ENCODE results near the gene SFTPA2.
"Not testable (repeated sequence)": the region's sequence is repeated elsewhere in the genome, so short reads cannot be mapped to it uniquely, and the experiment has no call there.

SFTPA2 gene

DNA sequence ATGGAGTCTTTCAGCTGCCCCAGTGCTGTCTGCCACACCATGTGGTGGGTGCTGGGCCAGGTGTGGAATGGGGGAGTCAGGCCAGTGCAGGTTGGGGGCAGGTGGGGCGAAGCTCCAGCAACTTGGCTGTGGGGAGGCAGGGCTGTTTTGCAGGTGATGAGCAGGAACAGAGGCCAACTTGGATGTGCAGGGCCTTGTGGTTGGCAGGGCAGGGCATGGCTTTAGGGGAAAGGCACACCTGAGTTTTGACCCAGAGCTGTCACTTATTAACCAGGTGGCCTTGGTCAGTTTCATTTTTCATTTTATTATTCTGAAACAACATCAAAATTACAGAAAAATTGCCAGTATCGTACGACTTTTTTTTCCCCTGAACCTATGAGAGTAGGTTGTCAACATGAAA lies 1.1 kb upstream of the SFTPA2 start:
- DNase-seq (ENCODE audit: low read depth in 1 of 2, low spot score in 1 of 2) = no peak

DNA sequence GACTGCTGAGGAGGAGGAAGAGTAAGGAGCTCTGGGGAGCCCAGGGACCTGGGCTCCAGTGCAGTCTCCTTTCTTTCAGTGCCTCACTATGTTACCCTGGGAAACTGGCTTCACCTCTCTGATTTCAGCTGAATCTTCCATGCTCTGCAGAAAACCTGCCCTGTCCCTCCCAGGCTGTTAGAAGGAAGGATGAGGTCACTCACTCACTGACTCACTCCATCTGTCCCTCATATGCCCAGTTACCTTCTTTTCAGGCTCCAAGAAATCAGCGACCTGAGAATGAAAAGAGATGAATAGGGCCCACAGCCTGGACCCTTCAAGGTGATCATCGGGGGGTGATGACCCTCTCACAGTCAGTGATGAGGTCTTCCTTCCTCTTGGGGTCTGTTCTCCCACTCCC lies 481 bp downstream of the SFTPA2 start:
- no peak for DNase-seq (ENCODE audit: low read depth in 1 of 2, low spot score in 1 of 2)

DNA sequence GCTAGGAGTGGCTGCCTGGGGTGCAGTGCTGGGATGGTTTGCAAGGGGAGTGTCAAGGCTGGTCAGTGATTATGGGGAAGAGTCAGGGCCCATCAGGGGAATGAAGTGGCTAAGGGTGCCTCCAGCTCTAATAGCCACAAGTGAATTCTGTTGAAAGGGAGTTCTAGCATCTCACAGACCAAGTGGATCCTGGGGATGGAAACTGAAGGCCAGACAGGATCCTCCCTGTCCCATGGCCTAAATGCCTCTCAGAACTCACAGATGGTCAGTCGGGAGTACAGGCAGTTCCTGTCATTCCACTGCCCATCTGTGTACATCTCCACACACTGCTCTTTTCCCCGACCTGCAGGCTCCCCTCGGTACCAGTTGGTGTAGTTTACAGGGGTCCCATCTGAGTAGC lies 3.2 kb downstream of the SFTPA2 start:
- not testable (repeated sequence) for DNase-seq (ENCODE audit: low read depth in 1 of 2, low spot score in 1 of 2)

DNA sequence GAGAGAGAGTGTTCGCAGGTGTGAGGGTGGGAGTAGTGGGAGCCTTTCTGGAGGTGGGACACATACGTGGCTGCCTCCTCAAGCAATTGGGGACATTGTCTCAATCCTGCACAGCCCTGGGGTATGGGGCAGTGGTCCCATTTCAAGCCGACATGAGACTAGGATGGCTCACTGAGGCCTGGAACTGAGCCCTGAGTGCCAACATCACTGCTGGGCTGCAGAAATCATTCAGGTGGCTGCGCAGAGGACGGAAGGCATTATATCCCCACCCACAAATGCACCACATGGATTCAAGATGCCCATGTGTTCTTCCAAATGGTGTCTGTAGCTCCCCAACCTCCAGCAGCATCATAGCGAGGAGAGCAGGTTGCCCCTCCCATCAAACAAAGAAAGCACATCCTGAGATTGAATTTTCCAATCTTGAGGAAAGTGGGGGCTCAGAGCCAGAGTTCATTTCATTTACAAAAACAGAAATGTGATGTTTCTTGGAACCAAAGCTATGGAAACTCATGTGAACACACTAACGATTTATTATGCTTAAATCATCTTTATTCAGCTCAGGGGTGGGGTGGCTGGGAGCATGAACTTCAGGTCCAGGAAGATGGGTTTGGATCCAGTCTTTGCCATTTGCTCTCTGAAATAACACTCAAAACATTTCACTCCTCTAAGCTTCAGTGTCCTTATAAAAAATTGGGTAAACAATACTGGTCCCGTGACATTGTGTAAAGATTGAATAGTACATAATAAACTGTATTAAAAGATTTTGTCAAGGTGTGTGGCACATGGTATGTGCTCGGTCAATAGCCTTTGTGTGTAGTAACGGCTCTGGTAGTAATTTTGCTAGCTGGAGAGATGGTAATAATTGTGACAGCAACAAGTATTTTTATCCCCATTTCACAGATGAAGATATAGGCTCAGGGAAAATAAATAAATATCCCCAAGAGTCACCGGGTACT lies 4.6 kb downstream of the SFTPA2 start:
- DNase-seq (ENCODE audit: low read depth in 1 of 2, low spot score in 1 of 2) = no peak

DNA sequence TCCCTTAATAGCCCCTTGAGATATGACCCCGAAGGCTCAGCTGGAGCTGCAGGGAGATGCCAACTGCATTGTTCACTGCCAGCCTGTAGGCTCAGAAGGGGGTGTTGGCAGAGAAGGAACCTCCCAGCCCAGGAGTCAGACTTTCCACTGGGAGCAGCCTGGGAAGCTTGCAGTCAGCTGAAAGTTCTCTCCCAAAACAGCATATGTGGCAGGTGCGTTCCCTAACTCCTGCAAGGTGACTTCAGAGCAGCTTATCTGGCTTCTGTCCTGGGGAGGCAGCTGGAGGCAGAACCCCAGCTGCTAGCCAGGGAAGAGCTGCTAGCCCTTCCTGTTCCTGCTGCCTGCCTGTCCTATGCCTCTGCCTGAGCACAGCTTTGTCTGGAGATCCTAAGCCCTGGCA lies 8.1 kb downstream of the SFTPA2 start:
- DNase-seq (ENCODE audit: low read depth in 1 of 2, low spot score in 1 of 2) = no peak

DNA sequence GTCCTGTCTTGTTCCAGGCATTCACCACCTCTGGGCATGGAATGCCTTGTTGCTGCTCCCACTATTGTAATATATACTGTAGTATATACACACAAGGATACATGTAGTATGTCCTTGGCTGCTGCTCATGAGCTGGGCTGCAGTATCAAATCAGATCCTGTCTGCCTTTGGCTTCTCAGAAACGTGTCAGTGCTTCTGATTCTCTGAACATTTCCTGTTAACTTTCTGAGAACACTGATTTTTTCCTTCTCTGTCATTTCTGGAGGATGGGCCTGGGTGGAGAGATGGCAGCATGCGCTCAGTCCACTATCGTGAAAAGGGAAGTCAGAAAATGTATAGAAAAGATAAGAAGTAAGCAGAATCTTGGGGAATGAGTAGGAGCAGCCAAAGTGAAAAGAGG lies 12.2 kb downstream of the SFTPA2 start:
- no peak for DNase-seq (ENCODE audit: low read depth in 1 of 2, low spot score in 1 of 2)

DNA sequence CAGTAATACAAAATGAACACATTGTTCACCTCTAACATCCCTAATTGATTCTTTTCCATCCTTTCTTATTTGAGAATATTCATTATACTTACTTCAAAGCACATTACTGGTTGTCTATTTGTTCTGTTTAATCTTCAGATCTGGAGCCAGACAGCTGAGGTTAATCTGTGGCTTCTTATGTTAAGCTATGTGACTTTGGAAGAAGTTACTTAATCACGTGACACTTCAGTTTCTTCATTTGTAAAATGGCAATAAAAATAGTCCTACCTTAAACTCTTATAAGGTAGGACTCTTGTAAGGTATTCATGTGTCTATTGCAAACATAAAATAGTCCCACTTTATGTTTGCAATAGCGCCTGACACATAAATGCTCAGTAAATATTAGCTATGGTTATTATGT lies 13.1 kb downstream of the SFTPA2 start:
- not testable (repeated sequence) for DNase-seq (ENCODE audit: low read depth in 1 of 2, low spot score in 1 of 2)

DNA sequence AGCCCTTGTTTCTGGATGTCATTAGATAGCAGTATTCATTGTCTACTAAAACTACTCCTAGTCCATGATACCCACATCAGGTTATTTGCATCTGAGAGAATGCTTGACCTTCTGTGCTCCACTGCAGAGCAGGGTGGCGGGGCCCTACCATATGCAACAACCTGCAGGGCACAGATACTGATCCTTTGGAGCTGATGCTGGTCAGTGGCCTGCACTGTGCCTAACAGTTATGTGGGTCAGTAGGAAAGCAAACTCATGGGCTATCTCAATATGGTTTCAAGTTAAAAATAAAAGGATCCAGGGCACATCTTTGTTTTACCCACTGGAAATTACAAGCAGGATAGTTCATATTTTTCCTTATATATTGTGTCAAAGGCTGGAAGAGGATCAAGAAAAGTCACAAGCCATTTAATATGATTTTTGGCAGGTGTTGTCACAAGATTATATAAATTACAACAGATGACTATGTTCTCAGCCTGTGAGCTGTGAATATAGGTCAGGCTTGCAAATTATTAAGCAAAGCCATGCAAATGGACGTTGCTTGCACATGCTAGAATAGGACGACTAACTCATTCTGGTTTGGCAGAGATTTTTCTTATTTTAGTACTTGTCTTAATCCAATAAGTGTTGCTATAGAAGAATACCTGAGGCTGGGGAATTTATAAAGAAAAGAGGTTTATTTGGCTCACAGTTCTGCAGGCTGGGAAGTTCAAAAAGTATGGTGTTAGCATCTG lies 15.1 kb downstream of the SFTPA2 start:
- DNase-seq (ENCODE audit: low read depth in 1 of 2, low spot score in 1 of 2) = not testable (repeated sequence)

DNA sequence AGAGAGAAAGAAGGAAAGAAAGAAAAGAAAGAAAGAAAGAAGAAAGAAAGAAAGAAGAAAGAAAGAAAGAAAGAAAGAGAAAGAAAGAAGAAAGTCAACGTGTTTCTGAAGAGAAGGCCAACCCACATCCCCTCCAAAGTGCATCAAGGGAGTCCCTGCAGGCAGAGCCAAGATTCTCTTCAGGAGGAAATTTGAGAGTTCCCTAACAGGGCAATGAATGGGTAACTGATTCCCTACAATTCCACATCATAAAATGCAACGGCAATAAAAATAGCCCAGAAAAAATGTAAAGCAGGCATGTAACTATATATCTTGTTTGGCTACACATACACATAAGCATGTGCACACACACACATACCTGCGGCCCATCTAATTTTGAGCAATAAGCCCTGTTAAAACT lies 15.8 kb downstream of the SFTPA2 start:
- DNase-seq (ENCODE audit: low read depth in 1 of 2, low spot score in 1 of 2) = not testable (repeated sequence)

DNA sequence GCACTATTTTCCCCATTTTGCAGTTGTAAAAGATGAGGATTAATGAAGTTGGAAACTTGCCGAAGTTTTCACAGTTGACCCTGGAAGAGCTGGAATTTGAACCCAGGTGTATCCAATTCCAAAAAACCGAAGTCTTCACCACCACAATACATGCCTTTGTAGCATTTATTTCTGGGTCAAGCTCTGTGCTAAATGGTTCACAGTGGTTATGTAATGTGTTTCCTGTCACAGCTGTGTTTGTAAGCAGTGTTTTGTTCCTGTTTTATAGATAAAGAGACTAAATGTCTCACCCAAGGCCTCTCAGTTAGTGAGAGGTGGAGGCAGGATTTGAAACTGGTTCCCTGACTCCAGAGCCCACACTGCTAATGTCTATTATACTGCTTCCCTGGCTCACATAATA lies 17.6 kb downstream of the SFTPA2 start:
- DNase-seq (ENCODE audit: low read depth in 1 of 2, low spot score in 1 of 2) = no peak

DNA sequence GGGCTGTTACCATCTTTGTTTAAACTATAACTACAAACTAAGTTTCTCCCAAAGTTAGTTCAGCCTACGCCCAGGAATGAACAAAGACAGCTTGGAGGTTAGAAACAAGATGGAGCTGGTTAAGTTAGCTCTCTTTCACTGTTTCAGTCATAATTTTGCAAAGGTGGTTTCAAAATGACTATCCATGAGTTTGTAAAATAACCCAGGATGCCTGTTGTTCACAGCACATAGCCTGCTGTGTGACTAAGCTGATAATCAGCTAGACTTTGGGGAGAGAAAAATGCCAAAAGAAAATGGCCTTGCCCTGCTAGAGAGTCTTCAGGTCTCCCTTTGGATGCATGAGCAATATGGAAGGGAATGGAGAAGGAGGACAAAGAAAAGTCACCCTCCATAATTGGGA lies 19.3 kb downstream of the SFTPA2 start:
- not testable (repeated sequence) for DNase-seq (ENCODE audit: low read depth in 1 of 2, low spot score in 1 of 2)

DNA sequence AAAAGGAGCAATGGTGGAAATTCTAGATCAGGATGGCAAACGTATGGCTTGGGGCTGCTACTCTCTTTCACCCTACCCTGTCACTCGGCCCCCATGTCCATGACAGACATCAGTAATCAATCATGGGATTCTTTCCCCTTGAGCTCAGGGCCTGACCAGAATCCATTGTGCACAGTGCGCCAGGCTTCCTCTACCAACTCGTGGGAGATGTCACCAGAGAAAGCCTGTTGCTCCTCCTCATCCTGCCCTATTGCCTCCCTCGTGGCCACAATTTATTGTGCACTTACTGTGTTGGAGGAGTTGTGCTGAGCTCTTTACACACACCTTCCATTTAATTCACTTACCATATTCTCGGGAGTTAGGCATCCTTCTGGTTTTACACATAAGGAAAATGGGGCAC lies 21.9 kb downstream of the SFTPA2 start:
- not testable (repeated sequence) for DNase-seq (ENCODE audit: low read depth in 1 of 2, low spot score in 1 of 2)

DNA sequence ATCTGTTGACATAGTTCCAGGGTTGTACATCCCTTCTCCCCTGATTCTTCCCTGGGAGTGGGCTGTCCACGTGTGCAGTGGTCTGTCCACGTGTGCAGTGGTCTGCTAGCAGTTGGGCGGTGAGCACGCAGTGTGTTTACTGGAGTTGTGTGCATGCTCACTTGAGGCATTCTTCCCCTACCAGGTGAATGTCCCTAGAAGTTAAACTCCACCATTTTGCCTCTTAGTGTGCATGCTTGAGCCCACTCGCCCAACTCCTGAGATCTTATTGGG lies 26.4 kb downstream of the SFTPA2 start:
- not testable (repeated sequence) for DNase-seq (ENCODE audit: low read depth in 1 of 2, low spot score in 1 of 2)

DNA sequence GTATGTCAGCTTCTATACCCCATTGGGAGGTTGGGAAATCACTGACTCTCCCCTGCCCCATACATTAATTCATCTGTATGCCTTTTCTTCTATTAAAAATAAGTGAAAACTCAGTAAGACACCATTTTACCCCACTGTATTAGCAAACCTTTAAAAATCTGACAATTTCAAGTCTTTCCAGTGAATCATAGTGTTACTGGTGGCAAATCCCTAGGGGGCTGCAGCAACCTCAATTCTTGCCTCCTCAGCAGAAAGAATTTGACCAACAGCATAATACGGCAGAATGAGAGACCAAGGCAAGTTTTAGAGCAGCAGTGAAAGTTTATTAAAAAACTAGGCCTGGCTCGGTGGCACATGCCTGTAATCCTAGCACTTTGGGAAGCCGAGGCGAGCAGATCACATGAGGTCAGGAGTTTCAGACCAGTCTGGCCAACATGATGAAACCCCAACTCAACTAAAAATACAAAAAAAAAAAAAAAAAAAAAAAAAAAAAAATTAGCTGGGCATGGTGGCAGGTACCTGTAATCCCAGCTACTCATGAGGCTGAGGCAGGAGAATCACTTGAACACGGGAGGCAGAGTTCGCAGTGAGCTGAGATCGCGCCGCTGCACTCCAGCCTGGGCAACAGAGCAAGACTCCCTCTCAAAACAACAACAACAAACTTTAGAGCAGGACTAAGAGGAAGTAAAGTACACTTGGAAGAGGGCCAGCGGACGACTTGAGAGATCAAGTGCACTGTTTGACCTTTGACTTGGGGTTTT lies 26.9 kb downstream of the SFTPA2 start:
- DNase-seq (ENCODE audit: low read depth in 1 of 2, low spot score in 1 of 2) = not testable (repeated sequence)

DNA sequence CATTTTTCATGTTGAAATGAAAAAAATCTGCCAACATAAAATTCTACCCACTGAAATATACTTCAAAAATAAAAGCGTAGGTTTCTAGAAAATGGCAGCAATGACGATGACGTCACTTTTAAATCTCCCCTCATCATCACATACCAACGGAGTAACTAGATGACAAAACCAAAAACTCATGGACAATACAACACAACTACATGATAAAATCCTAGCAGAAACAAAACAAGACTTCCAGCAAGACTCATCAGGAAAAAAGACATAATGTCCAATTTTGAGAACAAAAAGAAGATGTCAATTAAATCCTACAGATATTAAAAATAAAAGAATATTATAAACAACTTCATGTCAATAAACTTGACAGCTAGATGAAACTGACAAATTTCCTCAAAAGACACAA lies 31.9 kb downstream of the SFTPA2 start:
- DNase-seq (ENCODE audit: low read depth in 1 of 2, low spot score in 1 of 2) = not testable (repeated sequence)

DNA sequence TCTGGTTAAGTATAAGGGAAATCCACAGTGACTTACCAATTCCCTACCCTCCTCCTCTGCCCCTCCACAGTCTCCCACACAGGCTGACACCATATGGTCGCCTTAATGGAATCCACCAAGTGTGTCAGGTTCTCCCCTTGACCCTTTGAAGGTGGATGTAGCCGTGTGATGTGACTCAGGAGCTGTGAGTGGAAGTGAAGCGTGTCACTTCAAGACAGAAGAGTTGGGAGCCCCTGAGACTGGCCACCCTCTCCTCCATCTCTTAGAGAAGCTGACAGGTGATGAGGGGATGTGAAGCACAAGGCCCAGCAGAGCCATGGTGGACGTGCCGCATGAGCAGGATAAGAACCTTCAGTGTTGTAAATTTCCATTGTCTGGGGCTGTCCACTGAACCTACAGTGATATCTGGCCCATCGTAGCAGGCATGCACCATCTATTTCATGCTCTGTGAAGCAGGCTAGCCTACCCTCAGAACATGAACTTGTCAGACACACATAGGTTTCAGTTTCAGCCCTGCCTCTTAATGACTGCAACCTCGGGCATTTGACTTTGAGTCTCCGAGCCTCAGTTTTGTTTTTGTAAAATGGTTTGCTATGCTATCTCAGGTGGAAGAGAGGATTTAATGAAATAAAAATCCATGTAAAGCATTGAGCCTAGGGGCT lies 35.0 kb downstream of the SFTPA2 start:
- DNase-seq (ENCODE audit: low read depth in 1 of 2, low spot score in 1 of 2) = not testable (repeated sequence)

DNA sequence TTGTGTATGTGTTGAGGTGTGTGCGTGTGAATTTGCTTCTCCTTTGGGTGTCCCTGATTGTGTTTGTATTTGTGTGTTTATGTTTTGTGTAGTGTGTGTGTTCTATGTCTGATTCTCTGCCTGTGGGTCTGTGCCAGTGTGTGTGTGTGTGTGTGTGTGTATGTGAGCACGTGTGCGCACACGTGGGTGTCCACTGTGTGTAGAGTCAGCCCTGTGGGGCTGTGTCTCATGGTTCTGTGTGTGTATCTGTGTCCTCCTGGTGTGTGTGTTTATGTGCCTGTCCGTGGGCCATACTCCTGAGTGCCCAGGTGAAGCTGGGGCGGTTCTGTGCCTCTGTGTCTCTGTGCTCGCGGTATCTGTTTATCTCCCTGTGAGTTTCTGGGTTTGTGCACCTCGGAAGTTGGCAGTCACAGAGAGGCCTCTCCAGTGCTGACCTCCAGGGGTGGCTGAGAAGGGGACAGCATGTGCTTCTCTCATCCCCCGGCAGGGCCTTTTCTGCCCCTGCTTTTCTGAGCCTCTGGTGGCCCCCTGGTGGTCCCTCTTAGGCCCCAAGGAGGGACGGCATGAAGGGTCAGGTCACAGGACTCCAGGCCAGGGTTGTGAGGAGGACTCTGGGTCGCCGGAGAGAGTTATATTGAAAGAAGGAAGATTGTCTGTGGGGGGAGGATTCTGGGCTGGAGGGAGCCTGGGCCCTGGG lies 36.9 kb downstream of the SFTPA2 start:
- not testable (repeated sequence) for DNase-seq (ENCODE audit: low read depth in 1 of 2, low spot score in 1 of 2)

DNA sequence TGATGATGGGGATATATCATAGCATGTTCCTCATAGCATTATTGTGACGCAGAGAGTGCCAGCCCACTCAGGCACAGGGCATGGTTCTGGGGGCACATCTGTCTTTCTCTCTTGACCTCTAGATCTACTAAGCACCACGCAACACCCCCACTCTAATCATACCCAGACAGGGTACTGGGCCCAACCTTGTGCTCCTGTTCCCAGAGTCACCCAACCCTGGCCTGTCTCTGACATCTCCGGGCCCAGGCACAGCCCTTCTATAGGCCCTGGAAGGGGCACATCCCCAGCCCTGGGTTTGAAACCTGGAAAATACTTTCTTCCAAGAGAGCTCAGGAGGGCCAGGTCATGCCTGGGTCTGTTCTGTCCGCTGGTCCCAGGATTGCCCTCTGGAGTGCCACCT lies 37.7 kb downstream of the SFTPA2 start:
- not testable (repeated sequence) for DNase-seq (ENCODE audit: low read depth in 1 of 2, low spot score in 1 of 2)

DNA sequence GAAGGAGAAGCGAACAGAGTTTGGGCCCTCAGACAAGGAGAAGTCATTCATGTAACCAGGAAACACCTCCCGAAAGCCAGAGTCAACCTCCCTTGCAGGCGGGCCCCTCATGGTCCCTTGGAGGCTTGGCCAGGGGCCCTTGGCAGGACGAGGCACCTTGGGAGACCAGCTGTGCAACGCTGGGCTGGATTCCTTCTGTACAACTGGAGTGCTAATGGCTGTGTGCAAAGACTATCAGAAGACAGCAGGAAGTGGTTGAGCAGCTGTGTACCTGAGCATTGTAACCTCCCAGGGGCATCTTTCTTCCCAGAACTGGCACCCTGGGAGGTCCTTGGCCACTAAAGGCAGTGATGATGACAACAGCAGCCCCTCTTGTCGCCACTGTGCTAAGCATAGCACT lies 38.5 kb downstream of the SFTPA2 start:
- not testable (repeated sequence) for DNase-seq (ENCODE audit: low read depth in 1 of 2, low spot score in 1 of 2)

DNA sequence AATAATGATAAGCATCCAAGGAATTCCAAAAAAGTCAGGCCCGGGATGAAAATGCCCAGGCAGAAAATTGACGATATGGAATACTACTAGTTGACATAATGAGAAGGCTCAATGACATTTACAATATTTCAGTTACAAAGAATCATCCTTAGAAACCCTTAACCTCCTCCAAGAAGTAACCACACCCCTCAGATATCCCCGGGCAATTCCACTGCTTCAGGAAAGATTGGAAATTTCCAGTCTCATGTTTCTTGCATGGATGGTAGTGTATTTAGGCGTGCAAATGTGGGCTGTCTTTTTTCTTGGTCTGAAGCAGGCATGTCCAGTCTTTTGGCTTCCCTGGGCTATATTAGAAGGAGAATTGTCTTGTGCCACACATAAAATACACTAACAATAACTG lies 42.6 kb downstream of the SFTPA2 start:
- not testable (repeated sequence) for DNase-seq (ENCODE audit: low read depth in 1 of 2, low spot score in 1 of 2)
